ENCODE data around the gene BLTP2. TPM values are rescaled to one million over a fixed set of nuclear protein-coding genes. Genes with fewer than 3 reads are reported as not detected.

BLTP2 gene
- total RNA-seq, 1 experiment from 2014 or later, result 139 TPM

DNA sequence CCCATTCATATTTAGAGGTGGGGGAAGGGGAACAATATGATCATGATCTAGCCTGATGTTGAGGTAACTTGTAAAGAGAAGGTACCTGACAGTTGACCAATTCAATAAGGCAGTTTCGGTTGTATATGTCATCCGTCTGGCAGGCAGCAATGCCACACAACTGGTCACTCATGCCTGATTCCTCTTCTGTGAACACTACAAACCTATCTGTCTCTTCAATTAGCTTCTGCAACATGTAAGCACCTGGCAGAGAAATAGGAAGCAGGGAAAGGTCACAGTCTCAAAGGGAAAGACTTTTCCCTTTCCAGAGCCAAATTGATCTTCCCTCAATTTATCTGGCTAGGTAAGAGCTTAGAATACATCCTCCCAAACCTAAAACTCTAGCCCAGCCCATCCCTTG is 20.8 kb downstream of the BLTP2 start:
- DNase-seq (ENCODE audit: low spot score), result no peak
- no peak for ATAC-seq
- Mint-ChIP-seq H3K4me3 (no peak overlapping the region), H3K4me1 (no peaks in the 10 kb centered on the region), H3K36me3 (peaks cover 84% of the 10 kb centered on the region), H3K27ac (no peak overlapping the region), H3K27me3 (ENCODE audit: low read depth) (no peaks in the 10 kb centered on the region), H3K9me3 (no peaks in the 10 kb centered on the region)
- POLR2A ChIA-PET, result no interaction called here
- CTCF ChIA-PET, result no interaction called here
- TF ChIP-seq FOXP1 (CRISPR knock-in tag; IDR thresholded peaks at IDR 0.05; ENCODE audit: borderline replicate concordance) (no peak), HMGA2 (CRISPR knock-in tag; IDR thresholded peaks at IDR 0.05) (no peak), ZNF121 (CRISPR knock-in tag; IDR thresholded peaks at IDR 0.05) (no peak), CREB1 (CRISPR knock-in tag; IDR thresholded peaks at IDR 0.05) (no peak)
- TF ChIP-seq, protein P1, sequence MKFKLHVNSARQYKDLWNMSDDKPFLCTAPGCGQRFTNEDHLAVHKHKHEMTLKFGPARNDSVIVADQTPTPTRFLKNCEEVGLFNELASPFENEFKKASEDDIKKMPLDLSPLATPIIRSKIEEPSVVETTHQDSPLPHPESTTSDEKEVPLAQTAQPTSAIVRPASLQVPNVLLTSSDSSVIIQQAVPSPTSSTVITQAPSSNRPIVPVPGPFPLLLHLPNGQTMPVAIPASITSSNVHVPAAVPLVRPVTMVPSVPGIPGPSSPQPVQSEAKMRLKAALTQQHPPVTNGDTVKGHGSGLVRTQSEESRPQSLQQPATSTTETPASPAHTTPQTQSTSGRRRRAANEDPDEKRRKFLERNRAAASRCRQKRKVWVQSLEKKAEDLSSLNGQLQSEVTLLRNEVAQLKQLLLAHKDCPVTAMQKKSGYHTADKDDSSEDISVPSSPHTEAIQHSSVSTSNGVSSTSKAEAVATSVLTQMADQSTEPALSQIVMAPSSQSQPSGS (CRISPR knock-in tag; IDR thresholded peaks at IDR 0.05; ENCODE audit: borderline replicate concordance, low read depth), result no peak

DNA sequence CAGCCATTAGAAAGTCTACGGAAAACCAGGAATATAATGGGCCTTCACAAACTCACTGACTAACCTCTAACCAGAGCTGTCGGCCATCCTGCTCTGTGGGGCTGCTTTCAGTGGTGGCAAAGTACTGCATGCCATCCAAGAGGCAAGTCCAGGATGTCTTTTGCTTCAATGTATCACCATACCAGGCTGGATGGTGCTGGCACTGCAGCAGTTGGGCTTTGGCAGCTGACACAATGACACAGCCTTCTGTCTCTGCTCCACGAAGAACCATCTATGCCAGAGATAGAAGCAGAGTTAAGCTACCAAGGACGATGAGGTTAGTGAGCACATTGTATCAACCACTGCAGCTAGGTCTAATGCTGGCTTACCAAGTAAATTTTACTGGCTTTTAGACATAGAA is 21.3 kb downstream of the BLTP2 start:
- H3K27ac Mint-ChIP-seq, result no peak overlapping the region

More for the DNA sequence above, 21.3 kb downstream of the BLTP2 start:
- H3K4me1 Mint-ChIP-seq, result no peaks in the 10 kb centered on the region
- DNase-seq (ENCODE audit: low spot score), result no peak
- no peaks in the 10 kb centered on the region for H3K27me3 Mint-ChIP-seq (ENCODE audit: low read depth)
- ATAC-seq, result no peak
- ChIA-PET POLR2A (no interaction called here), CTCF (no interaction called here)
- H3K36me3 Mint-ChIP-seq, result peaks cover 89% of the 10 kb centered on the region
- TF ChIP-seq FOXK1 (CRISPR knock-in tag; IDR thresholded peaks at IDR 0.05) (no peak), NR2C2 (CRISPR knock-in tag; IDR thresholded peaks at IDR 0.05) (no peak), SP1 (CRISPR knock-in tag; conservative IDR thresholded peaks at IDR 0.05) (no peak), ZNF219 (CRISPR knock-in tag; IDR thresholded peaks at IDR 0.05; ENCODE audit: borderline replicate concordance) (no peak), CBFB (CRISPR knock-in tag; IDR thresholded peaks at IDR 0.05; ENCODE audit: low read depth) (no peak), EMX1 (CRISPR knock-in tag; IDR thresholded peaks at IDR 0.05) (no peak), FOXJ3 (CRISPR knock-in tag; IDR thresholded peaks at IDR 0.05; ENCODE audit: borderline replicate concordance) (no peak), ZNF416 (CRISPR knock-in tag; IDR thresholded peaks at IDR 0.05) (no peak), ZNF671 (CRISPR knock-in tag; IDR thresholded peaks at IDR 0.05) (no peak)
- TF ChIP-seq, protein P2, sequence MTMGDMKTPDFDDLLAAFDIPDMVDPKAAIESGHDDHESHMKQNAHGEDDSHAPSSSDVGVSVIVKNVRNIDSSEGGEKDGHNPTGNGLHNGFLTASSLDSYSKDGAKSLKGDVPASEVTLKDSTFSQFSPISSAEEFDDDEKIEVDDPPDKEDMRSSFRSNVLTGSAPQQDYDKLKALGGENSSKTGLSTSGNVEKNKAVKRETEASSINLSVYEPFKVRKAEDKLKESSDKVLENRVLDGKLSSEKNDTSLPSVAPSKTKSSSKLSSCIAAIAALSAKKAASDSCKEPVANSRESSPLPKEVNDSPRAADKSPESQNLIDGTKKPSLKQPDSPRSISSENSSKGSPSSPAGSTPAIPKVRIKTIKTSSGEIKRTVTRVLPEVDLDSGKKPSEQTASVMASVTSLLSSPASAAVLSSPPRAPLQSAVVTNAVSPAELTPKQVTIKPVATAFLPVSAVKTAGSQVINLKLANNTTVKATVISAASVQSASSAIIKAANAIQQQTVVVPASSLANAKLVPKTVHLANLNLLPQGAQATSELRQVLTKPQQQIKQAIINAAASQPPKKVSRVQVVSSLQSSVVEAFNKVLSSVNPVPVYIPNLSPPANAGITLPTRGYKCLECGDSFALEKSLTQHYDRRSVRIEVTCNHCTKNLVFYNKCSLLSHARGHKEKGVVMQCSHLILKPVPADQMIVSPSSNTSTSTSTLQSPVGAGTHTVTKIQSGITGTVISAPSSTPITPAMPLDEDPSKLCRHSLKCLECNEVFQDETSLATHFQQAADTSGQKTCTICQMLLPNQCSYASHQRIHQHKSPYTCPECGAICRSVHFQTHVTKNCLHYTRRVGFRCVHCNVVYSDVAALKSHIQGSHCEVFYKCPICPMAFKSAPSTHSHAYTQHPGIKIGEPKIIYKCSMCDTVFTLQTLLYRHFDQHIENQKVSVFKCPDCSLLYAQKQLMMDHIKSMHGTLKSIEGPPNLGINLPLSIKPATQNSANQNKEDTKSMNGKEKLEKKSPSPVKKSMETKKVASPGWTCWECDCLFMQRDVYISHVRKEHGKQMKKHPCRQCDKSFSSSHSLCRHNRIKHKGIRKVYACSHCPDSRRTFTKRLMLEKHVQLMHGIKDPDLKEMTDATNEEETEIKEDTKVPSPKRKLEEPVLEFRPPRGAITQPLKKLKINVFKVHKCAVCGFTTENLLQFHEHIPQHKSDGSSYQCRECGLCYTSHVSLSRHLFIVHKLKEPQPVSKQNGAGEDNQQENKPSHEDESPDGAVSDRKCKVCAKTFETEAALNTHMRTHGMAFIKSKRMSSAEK (CRISPR knock-in tag; IDR thresholded peaks at IDR 0.05; ENCODE audit: borderline replicate concordance), result no peak
- TF ChIP-seq, protein P3, sequence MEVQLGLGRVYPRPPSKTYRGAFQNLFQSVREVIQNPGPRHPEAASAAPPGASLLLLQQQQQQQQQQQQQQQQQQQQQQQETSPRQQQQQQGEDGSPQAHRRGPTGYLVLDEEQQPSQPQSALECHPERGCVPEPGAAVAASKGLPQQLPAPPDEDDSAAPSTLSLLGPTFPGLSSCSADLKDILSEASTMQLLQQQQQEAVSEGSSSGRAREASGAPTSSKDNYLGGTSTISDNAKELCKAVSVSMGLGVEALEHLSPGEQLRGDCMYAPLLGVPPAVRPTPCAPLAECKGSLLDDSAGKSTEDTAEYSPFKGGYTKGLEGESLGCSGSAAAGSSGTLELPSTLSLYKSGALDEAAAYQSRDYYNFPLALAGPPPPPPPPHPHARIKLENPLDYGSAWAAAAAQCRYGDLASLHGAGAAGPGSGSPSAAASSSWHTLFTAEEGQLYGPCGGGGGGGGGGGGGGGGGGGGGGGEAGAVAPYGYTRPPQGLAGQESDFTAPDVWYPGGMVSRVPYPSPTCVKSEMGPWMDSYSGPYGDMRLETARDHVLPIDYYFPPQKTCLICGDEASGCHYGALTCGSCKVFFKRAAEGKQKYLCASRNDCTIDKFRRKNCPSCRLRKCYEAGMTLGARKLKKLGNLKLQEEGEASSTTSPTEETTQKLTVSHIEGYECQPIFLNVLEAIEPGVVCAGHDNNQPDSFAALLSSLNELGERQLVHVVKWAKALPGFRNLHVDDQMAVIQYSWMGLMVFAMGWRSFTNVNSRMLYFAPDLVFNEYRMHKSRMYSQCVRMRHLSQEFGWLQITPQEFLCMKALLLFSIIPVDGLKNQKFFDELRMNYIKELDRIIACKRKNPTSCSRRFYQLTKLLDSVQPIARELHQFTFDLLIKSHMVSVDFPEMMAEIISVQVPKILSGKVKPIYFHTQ (CRISPR knock-in tag; IDR thresholded peaks at IDR 0.05), result no peak
- TF ChIP-seq, protein P4, sequence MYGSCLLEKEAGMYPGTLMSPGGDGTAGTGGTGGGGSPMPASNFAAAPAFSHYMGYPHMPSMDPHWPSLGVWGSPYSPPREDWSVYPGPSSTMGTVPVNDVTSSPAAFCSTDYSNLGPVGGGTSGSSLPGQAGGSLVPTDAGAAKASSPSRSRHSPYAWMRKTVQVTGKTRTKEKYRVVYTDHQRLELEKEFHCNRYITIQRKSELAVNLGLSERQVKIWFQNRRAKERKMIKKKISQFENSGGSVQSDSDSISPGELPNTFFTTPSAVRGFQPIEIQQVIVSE (CRISPR knock-in tag; IDR thresholded peaks at IDR 0.05; ENCODE audit: borderline replicate concordance), result no peak
- TF ChIP-seq, protein P5, sequence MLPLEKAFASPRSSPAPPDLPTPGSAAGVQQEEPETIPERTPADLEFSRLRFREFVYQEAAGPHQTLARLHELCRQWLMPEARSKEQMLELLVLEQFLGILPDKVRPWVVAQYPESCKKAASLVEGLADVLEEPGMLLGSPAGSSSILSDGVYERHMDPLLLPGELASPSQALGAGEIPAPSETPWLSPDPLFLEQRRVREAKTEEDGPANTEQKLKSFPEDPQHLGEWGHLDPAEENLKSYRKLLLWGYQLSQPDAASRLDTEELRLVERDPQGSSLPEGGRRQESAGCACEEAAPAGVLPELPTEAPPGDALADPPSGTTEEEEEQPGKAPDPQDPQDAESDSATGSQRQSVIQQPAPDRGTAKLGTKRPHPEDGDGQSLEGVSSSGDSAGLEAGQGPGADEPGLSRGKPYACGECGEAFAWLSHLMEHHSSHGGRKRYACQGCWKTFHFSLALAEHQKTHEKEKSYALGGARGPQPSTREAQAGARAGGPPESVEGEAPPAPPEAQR (CRISPR knock-in tag; IDR thresholded peaks at IDR 0.05), result no peak
- TF ChIP-seq, protein P6, sequence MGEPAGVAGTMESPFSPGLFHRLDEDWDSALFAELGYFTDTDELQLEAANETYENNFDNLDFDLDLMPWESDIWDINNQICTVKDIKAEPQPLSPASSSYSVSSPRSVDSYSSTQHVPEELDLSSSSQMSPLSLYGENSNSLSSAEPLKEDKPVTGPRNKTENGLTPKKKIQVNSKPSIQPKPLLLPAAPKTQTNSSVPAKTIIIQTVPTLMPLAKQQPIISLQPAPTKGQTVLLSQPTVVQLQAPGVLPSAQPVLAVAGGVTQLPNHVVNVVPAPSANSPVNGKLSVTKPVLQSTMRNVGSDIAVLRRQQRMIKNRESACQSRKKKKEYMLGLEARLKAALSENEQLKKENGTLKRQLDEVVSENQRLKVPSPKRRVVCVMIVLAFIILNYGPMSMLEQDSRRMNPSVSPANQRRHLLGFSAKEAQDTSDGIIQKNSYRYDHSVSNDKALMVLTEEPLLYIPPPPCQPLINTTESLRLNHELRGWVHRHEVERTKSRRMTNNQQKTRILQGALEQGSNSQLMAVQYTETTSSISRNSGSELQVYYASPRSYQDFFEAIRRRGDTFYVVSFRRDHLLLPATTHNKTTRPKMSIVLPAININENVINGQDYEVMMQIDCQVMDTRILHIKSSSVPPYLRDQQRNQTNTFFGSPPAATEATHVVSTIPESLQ (CRISPR knock-in tag; IDR thresholded peaks at IDR 0.05), result no peak
- H3K4me3 Mint-ChIP-seq, result no peak overlapping the region
- no peaks in the 10 kb centered on the region for H3K9me3 Mint-ChIP-seq

Measured in WTC11 (cell line).